Measurements from ENCODE around the gene VASH2.

Gene VASH2

GRCh38 chr1:212930986-212931678, 19.2 kb upstream of the VASH2 start:
- no peak for DNase-seq (ENCODE audit: low read depth, low spot score)

- DNase-seq (ENCODE audit: low read depth, low spot score) = no peak
Observed at GRCh38 chr1:212933815-212934471, 16.4 kb upstream of the VASH2 start.

- DNase-seq (ENCODE audit: low read depth, low spot score) = no peak
Observed at GRCh38 chr1:212935387-212935981, 14.9 kb upstream of the VASH2 start.

- DNase-seq (ENCODE audit: low read depth, low spot score) = no peak
Observed at GRCh38 chr1:212937034-212937433, 13.3 kb upstream of the VASH2 start.

GRCh38 chr1:212938846-212939245, 11.5 kb upstream of the VASH2 start:
- DNase-seq (ENCODE audit: low read depth, low spot score) = no peak

GRCh38 chr1:212941452-212941851, 8.9 kb upstream of the VASH2 start:
- no peak for DNase-seq (ENCODE audit: low read depth, low spot score)

GRCh38 chr1:212942679-212943392, 7.5 kb upstream of the VASH2 start:
- DNase-seq (ENCODE audit: low read depth, low spot score) = no peak

GRCh38 chr1:212943393-212943710, 7.0 kb upstream of the VASH2 start:
- no peak for DNase-seq (ENCODE audit: low read depth, low spot score)

- no peak for DNase-seq (ENCODE audit: low read depth, low spot score)
Observed at GRCh38 chr1:212944229-212944901, 6.0 kb upstream of the VASH2 start.

GRCh38 chr1:212945056-212945455, 5.3 kb upstream of the VASH2 start:
- DNase-seq (ENCODE audit: low read depth, low spot score) = no peak

- DNase-seq (ENCODE audit: low read depth, low spot score) = no peak
Observed at GRCh38 chr1:212945463-212946160, 4.7 kb upstream of the VASH2 start.

- DNase-seq (ENCODE audit: low read depth, low spot score) = no peak
Observed at GRCh38 chr1:212946872-212947271, 3.5 kb upstream of the VASH2 start.

GRCh38 chr1:212949771-212950170, 570 bp upstream of the VASH2 start:
- DNase-seq (ENCODE audit: low read depth, low spot score) = no peak

GRCh38 chr1:212951126-212951946, 995 bp downstream of the VASH2 start:
- no peak for DNase-seq (ENCODE audit: low read depth, low spot score)

- no peak for DNase-seq (ENCODE audit: low read depth, low spot score)
Observed at GRCh38 chr1:212951947-212952640, 1.8 kb downstream of the VASH2 start.

- DNase-seq (ENCODE audit: low read depth, low spot score) = no peak
Observed at GRCh38 chr1:212952641-212952976, 2.3 kb downstream of the VASH2 start.

- no peak for DNase-seq (ENCODE audit: low read depth, low spot score)
Observed at GRCh38 chr1:212953321-212953720, 3.0 kb downstream of the VASH2 start.

- no peak for DNase-seq (ENCODE audit: low read depth, low spot score)
Observed at GRCh38 chr1:212954514-212954913, 4.2 kb downstream of the VASH2 start.

GRCh38 chr1:212955098-212955497, 4.8 kb downstream of the VASH2 start:
- DNase-seq (ENCODE audit: low read depth, low spot score) = no peak

Data from activated naive CD8-positive, alpha-beta T cell treated with anti-CD3 and anti-CD28 coated beads, Interleukin-2, amount 50 U/mL, for 16 hours (primary cell).